ENCODE results near the gene MEP1B. TPM values are rescaled to one million over a fixed set of nuclear protein-coding genes. Genes with fewer than 3 reads are reported as not detected.

The MEP1B gene
- total and polyA plus RNA-seq, 2 experiments from 2014 or later, result not detected

- in situ Hi-C loops (cut with MboI), result no loop called here
- no peaks in the 10 kb centered on the region for H3K79me2 ChIP-seq (ENCODE audit: insufficient read depth)
- 23 to 40% methylated on average over 6 of the region's 6 CpGs for WGBS, 2 experiments (ENCODE audit: low coverage in 1 of 2, low lambda C conversion rate in 2 of 2, missing lambda C conversion rate in 2 of 2)
- TF ChIP-seq EZH2 (IDR thresholded peaks at IDR 0.05; ENCODE audit: insufficient read depth, poor library complexity, severe bottlenecking), result no peak
- TF ChIP-seq EZH2phosphoT487 (IDR thresholded peaks at IDR 0.05; ENCODE audit: insufficient read depth, low read depth), result no peak
- DNase-seq, result no peak
- no peaks in the 10 kb centered on the region for H3K9me3 ChIP-seq (ENCODE audit: low read depth)
- no peaks in the 10 kb centered on the region for H3K4me1 ChIP-seq (ENCODE audit: insufficient read depth)
- no peak overlapping the region for H3K4me3 ChIP-seq
- no peaks in the 10 kb centered on the region for H3K36me3 ChIP-seq (ENCODE audit: low read depth)
- H3K27me3 ChIP-seq (replicated peaks; ENCODE audit: insufficient read depth), result no peaks in the 10 kb centered on the region; the same call in 1 of the 2 replicates
- no peak overlapping the region for H3K4me2 ChIP-seq (ENCODE audit: unreplicated experiment)
- no peaks in the 10 kb centered on the region for H3F3A ChIP-seq (ENCODE audit: insufficient read depth)
- H4K20me1 ChIP-seq (ENCODE audit: insufficient read depth), result no peaks in the 10 kb centered on the region
- no peak overlapping the region for H2AFZ ChIP-seq
- H3K9me2 ChIP-seq (ENCODE audit: insufficient read depth), result no peaks in the 10 kb centered on the region
- no peak overlapping the region for H3K9ac ChIP-seq
- H3K27ac ChIP-seq, result no peak overlapping the region
Observed at GRCh38 chr18:32259553-32259952, 69.7 kb downstream of the MEP1B start.

GRCh38 chr18:32261003-32261402 is 71.2 kb downstream of the MEP1B start:
- Histone ChIP-seq H3K79me2 (ENCODE audit: insufficient read depth) (no peaks in the 10 kb centered on the region), H3K36me3 (ENCODE audit: low read depth) (no peaks in the 10 kb centered on the region), H2AFZ (no peak overlapping the region), H3K9me3 (ENCODE audit: low read depth) (no peaks in the 10 kb centered on the region), H3F3A (ENCODE audit: insufficient read depth) (no peaks in the 10 kb centered on the region), H3K4me3 (no peak overlapping the region), H3K9ac (no peak overlapping the region), H3K4me1 (ENCODE audit: insufficient read depth) (no peaks in the 10 kb centered on the region), H3K4me2 (ENCODE audit: unreplicated experiment) (no peak overlapping the region), H3K9me2 (ENCODE audit: insufficient read depth) (no peaks in the 10 kb centered on the region), H3K27ac (no peak overlapping the region), H4K20me1 (ENCODE audit: insufficient read depth) (no peaks in the 10 kb centered on the region), H3K27me3 (replicated peaks; ENCODE audit: insufficient read depth) (no peaks in the 10 kb centered on the region; the same call in 1 of the 2 replicates)
- no peak for DNase-seq
- in situ Hi-C loops (cut with MboI), result no loop called here
- TF ChIP-seq EZH2 (IDR thresholded peaks at IDR 0.05; ENCODE audit: insufficient read depth, poor library complexity, severe bottlenecking), result no peak
- TF ChIP-seq EZH2phosphoT487 (IDR thresholded peaks at IDR 0.05; ENCODE audit: insufficient read depth, low read depth), result no peak
- 62 to 63% methylated on average over 5 of the region's 5 CpGs for WGBS, 2 experiments (ENCODE audit: low coverage in 1 of 2, low lambda C conversion rate in 2 of 2, missing lambda C conversion rate in 2 of 2)

GRCh38 chr18:32262092-32262491 is 72.3 kb downstream of the MEP1B start:
- no peak overlapping the region for H3K9ac ChIP-seq
- no peak overlapping the region for H3K4me3 ChIP-seq
- H3F3A ChIP-seq (ENCODE audit: insufficient read depth), result no peaks in the 10 kb centered on the region
- H2AFZ ChIP-seq, result no peak overlapping the region
- no peaks in the 10 kb centered on the region for H3K79me2 ChIP-seq (ENCODE audit: insufficient read depth)
- H3K36me3 ChIP-seq (ENCODE audit: low read depth), result no peaks in the 10 kb centered on the region
- H3K4me2 ChIP-seq (ENCODE audit: unreplicated experiment), result no peak overlapping the region
- WGBS, 2 experiments (ENCODE audit: low coverage in 1 of 2, low lambda C conversion rate in 2 of 2, missing lambda C conversion rate in 2 of 2), result 21 to 43% methylated on average over 1 of the region's 1 CpG
- in situ Hi-C loops (cut with MboI), result no loop called here
- H3K27ac ChIP-seq, result no peak overlapping the region
- TF ChIP-seq EZH2 (IDR thresholded peaks at IDR 0.05; ENCODE audit: insufficient read depth, poor library complexity, severe bottlenecking), result no peak
- no peak for TF ChIP-seq EZH2phosphoT487 (IDR thresholded peaks at IDR 0.05; ENCODE audit: insufficient read depth, low read depth)
- no peaks in the 10 kb centered on the region; the same call in 1 of the 2 replicates for H3K27me3 ChIP-seq (replicated peaks; ENCODE audit: insufficient read depth)
- DNase-seq, result no peak
- no peaks in the 10 kb centered on the region for H3K9me3 ChIP-seq (ENCODE audit: low read depth)
- H4K20me1 ChIP-seq (ENCODE audit: insufficient read depth), result no peaks in the 10 kb centered on the region
- no peaks in the 10 kb centered on the region for H3K4me1 ChIP-seq (ENCODE audit: insufficient read depth)
- H3K9me2 ChIP-seq (ENCODE audit: insufficient read depth), result no peaks in the 10 kb centered on the region

GRCh38 chr18:32264401-32264800 is 74.6 kb downstream of the MEP1B start:
- no peak for TF ChIP-seq EZH2phosphoT487 (IDR thresholded peaks at IDR 0.05; ENCODE audit: insufficient read depth, low read depth)
- DNase-seq, result no peak
- no peaks in the 10 kb centered on the region; the same call in 1 of the 2 replicates for H3K27me3 ChIP-seq (replicated peaks; ENCODE audit: insufficient read depth)
- H3K4me1 ChIP-seq (ENCODE audit: insufficient read depth), result no peaks in the 10 kb centered on the region
- H3K4me2 ChIP-seq (ENCODE audit: unreplicated experiment), result no peak overlapping the region
- no peaks in the 10 kb centered on the region for H3K36me3 ChIP-seq (ENCODE audit: low read depth)
- no peak overlapping the region for H3K27ac ChIP-seq
- no peak overlapping the region for H2AFZ ChIP-seq
- H3K79me2 ChIP-seq (ENCODE audit: insufficient read depth), result no peaks in the 10 kb centered on the region
- WGBS, 2 experiments (ENCODE audit: low coverage in 1 of 2, low lambda C conversion rate in 2 of 2, missing lambda C conversion rate in 2 of 2), result 58 to 73% methylated on average over 2 of the region's 2 CpGs
- no peaks in the 10 kb centered on the region for H4K20me1 ChIP-seq (ENCODE audit: insufficient read depth)
- no peaks in the 10 kb centered on the region for H3K9me2 ChIP-seq (ENCODE audit: insufficient read depth)
- H3F3A ChIP-seq (ENCODE audit: insufficient read depth), result no peaks in the 10 kb centered on the region
- no peak overlapping the region for H3K4me3 ChIP-seq
- H3K9ac ChIP-seq, result no peak overlapping the region
- no peaks in the 10 kb centered on the region for H3K9me3 ChIP-seq (ENCODE audit: low read depth)
- in situ Hi-C loops (cut with MboI), result no loop called here

- Histone ChIP-seq H3K9ac (no peak overlapping the region), H4K20me1 (ENCODE audit: insufficient read depth) (no peaks in the 10 kb centered on the region), H3K4me1 (ENCODE audit: insufficient read depth) (no peaks in the 10 kb centered on the region), H3K9me2 (ENCODE audit: insufficient read depth) (no peaks in the 10 kb centered on the region), H3K27me3 (replicated peaks; ENCODE audit: insufficient read depth) (no peaks in the 10 kb centered on the region), H3K9me3 (ENCODE audit: low read depth) (no peaks in the 10 kb centered on the region), H3K36me3 (ENCODE audit: low read depth) (no peaks in the 10 kb centered on the region), H3K4me3 (no peak overlapping the region), H3K4me2 (ENCODE audit: unreplicated experiment) (no peak overlapping the region), H2AFZ (no peak overlapping the region), H3K79me2 (ENCODE audit: insufficient read depth) (no peaks in the 10 kb centered on the region), H3K27ac (no peak overlapping the region), H3F3A (ENCODE audit: insufficient read depth) (no peaks in the 10 kb centered on the region)
- WGBS, 2 experiments (ENCODE audit: low coverage in 1 of 2, low lambda C conversion rate in 2 of 2, missing lambda C conversion rate in 2 of 2), result 81 to 82% methylated on average over 4 of the region's 4 CpGs
- no peak for DNase-seq
- in situ Hi-C loops (cut with MboI), result no loop called here
- no peak for TF ChIP-seq EZH2 (IDR thresholded peaks at IDR 0.05; ENCODE audit: insufficient read depth, poor library complexity, severe bottlenecking)
- no peak for TF ChIP-seq EZH2phosphoT487 (IDR thresholded peaks at IDR 0.05; ENCODE audit: insufficient read depth, low read depth)
Observed at GRCh38 chr18:32267463-32267862, 77.6 kb downstream of the MEP1B start.

Small RNA genes within 50 kb of the gene (small RNA-seq; reads per million reads assigned to genes)
- gene RF00019 (ENCODE audit: low read depth, low replicate concordance), result not detected
- not detected for gene RNA5SP453 (ENCODE audit: low read depth, low replicate concordance)

Other genes with a start within 250 kb of the MEP1B start
- 39.4 and 44.8 TPM in 2 replicates for gene TRAPPC8, start 246.9 kb upstream of the MEP1B start, total RNA-seq (2014; rRNA removed; shearing (Covaris generic))
- 10.1 and 10.6 TPM in 2 replicates for gene TRAPPC8, start 246.9 kb upstream of the MEP1B start, polyA plus RNA-seq (2016; fragmentation: Nextera tagmentation; extraction: Ambion mirVana)
- 0.32 and 1.4 TPM in 2 replicates for gene RNF125, start 171.2 kb upstream of the MEP1B start, total RNA-seq (2014; rRNA removed; shearing (Covaris generic))
- gene RNF125, start 171.2 kb upstream of the MEP1B start, polyA plus RNA-seq (2016; fragmentation: Nextera tagmentation; extraction: Ambion mirVana), result 0.18 and 0.77 TPM in 2 replicates
- gene RNF138, start 98.2 kb upstream of the MEP1B start, total RNA-seq (2014; rRNA removed; shearing (Covaris generic)), result 14.4 and 26.4 TPM in 2 replicates
- gene RNF138, start 98.2 kb upstream of the MEP1B start, polyA plus RNA-seq (2016; fragmentation: Nextera tagmentation; extraction: Ambion mirVana), result 15.4 and 19.6 TPM in 2 replicates

Data from GM23248 (cell line).